SK-N-SH (cell line): Measurements from ENCODE around the gene TM9SF1. TPM values are rescaled to one million over a fixed set of nuclear protein-coding genes. Genes with fewer than 3 reads are reported as not detected.

Experiments used
- CTCF ChIA-PET: fragments of 300-600, 350-600 bp; formaldehyde crosslinking; extraction: SDS; loops from one replicate; lab custom pipeline; 2021; lab: Yijun Ruan, JAX
- POLR2A ChIA-PET: fragments of 350-600 bp; sonication (Branson Sonifier 250); formaldehyde crosslinking; extraction: SDS; loops from one replicate; lab custom pipeline; 2020; ENCODE audit warnings: antibody characterized with exemption, inconsistent platforms; lab: Yijun Ruan, JAX
- DNase-seq: peaks from one replicate; pipeline ENCODE4 v3.0.0; 2012
- H2AFZ ChIP-seq: fragments of 200-600 bp; sonication (generic); 2 replicates; pipeline ENCODE4 v1.8.1; 2016; ENCODE audit warnings: antibody characterized with exemption, mild to moderate bottlenecking, low read depth
- H3F3A ChIP-seq: fragments of 200-600 bp; sonication (generic); replicated peaks from 2 replicates; pipeline ENCODE3; 2016; ENCODE audit warnings: antibody characterized with exemption, mild to moderate bottlenecking; ENCODE audit not compliant: insufficient read depth
- H3K27ac ChIP-seq, 2 experiments: fragments of 200-500 bp in 1 of 2; fragments of 200-600 bp in 1 of 2; sonication (Bioruptor generic) in 1 of 2; sonication (generic), shearing (Covaris generic) in 1 of 2; 2 replicates each; pipeline versions ENCODE4 v1.5.1 to v1.6.1; 2014 to 2016; ENCODE audit warnings: low read depth in 2 of 2, inconsistent platforms in 1 of 2, low read length in 1 of 2, mild to moderate bottlenecking in 1 of 2, mixed read lengths in 1 of 2
- H3K27me3 ChIP-seq: fragments of 200-600 bp; sonication (generic), shearing (Covaris generic); 2 replicates; pipeline ENCODE4 v1.6.1; 2016; ENCODE audit warnings: mixed run types; ENCODE audit not compliant: insufficient read depth
- H3K36me3 ChIP-seq, 2 experiments: fragments of 200-500 bp in 1 of 2; fragments of 200-600 bp in 1 of 2; sonication (Bioruptor generic) in 1 of 2; sonication (generic) in 1 of 2; replicated peaks in 1 of 2; 2 replicates each; pipeline versions ENCODE3 to v1.5.1; 2014 to 2016; ENCODE audit warnings: low read length in 1 of 2, mild to moderate bottlenecking in 1 of 2; ENCODE audit not compliant: insufficient read depth in 2 of 2, control insufficient read depth in 1 of 2
- H3K4me1 ChIP-seq, 2 experiments: fragments of 200-500 bp in 1 of 2; fragments of 200-600 bp in 1 of 2; sonication (Bioruptor generic) in 1 of 2; sonication (generic), shearing (Covaris generic) in 1 of 2; 2 replicates each; pipeline versions ENCODE4 v1.5.1 to v1.6.1; 2014 to 2016; ENCODE audit warnings: low read depth in 1 of 2, low read length in 1 of 2, mixed run types in 1 of 2; ENCODE audit not compliant: insufficient read depth in 2 of 2, control insufficient read depth in 1 of 2
- H3K4me2 ChIP-seq: fragments of 200-600 bp; sonication (generic), shearing (Covaris generic); 2 replicates; pipeline ENCODE4 v1.6.1; 2017; ENCODE audit warnings: mixed run types
- H3K4me3 ChIP-seq, 2 experiments: fragments of 200-500 bp in 1 of 2; fragments of 200-600 bp in 1 of 2; sonication (Bioruptor generic) in 1 of 2; sonication (generic), shearing (Covaris generic) in 1 of 2; 2 replicates each; pipeline versions ENCODE4 v1.5.1 to v1.8.1; 2014 to 2016; ENCODE audit warnings: low read depth in 2 of 2, inconsistent platforms in 1 of 2, low read length in 1 of 2, mild to moderate bottlenecking in 1 of 2, mixed read lengths in 1 of 2, moderate library complexity in 1 of 2
- H3K79me2 ChIP-seq: fragments of 200-600 bp; sonication (generic); 2 replicates; pipeline ENCODE4 v1.8.1; 2017; ENCODE audit warnings: mild to moderate bottlenecking; ENCODE audit not compliant: insufficient read depth
- H3K9ac ChIP-seq: fragments of 200-600 bp; sonication (generic); 2 replicates; pipeline ENCODE4 v1.6.1; 2017; ENCODE audit warnings: mixed run types
- H3K9me2 ChIP-seq: fragments of 200-600 bp; sonication (generic); 2 replicates; pipeline ENCODE4 v1.6.1; 2017; ENCODE audit warnings: mixed run types
- H3K9me3 ChIP-seq: fragments of 200-600 bp; sonication (generic); 2 replicates; pipeline ENCODE4 v1.6.1; 2017; ENCODE audit warnings: mixed run types, mild to moderate bottlenecking, moderate library complexity
- H4K20me1 ChIP-seq: fragments of 200-600 bp; sonication (generic); 2 replicates; pipeline ENCODE4 v1.6.1; 2017; ENCODE audit warnings: mild to moderate bottlenecking, mixed run types; ENCODE audit not compliant: insufficient read depth
- CTCF ChIP-seq: fragments of 200-600 bp; sonication (generic); IDR thresholded peaks from 2 replicates; pipeline ENCODE4 v1.6.1; 2017; ENCODE audit warnings: antibody characterized with exemption, mild to moderate bottlenecking, moderate library complexity
- ELF1 ChIP-seq: IDR thresholded peaks from 2 replicates; pipeline ENCODE4 v1.4.0; 2012
- FOXM1 ChIP-seq: IDR thresholded peaks from 2 replicates; pipeline ENCODE4 v1.4.0; 2012; ENCODE audit warnings: low read depth, mild to moderate bottlenecking
- IRF3 ChIP-seq: fragments of 150-350 bp; IDR thresholded peaks from 2 replicates; pipeline ENCODE4 v1.6.1; 2016; ENCODE audit warnings: mild to moderate bottlenecking, low read depth, low read length
- PBX3 ChIP-seq: IDR thresholded peaks from 2 replicates; pipeline ENCODE4; 2012
- RCOR1 ChIP-seq: fragments of 150-350 bp; IDR thresholded peaks from 2 replicates; pipeline ENCODE4 v1.6.1; 2017; ENCODE audit warnings: antibody characterized with exemption, low read length
- REST ChIP-seq: IDR thresholded peaks from 2 replicates; pipeline ENCODE4 v1.6.1; 2012; ENCODE audit warnings: mild to moderate bottlenecking, low read depth, low read length, moderate library complexity
- TCF12 ChIP-seq: IDR thresholded peaks from 2 replicates; pipeline ENCODE4 v1.4.0; 2012
- YY1 ChIP-seq: IDR thresholded peaks from 2 replicates; pipeline ENCODE4 v1.4.0; 2012; ENCODE audit warnings: low read depth, mild to moderate bottlenecking
- WGBS: methylation state at CpG from one replicate; pipeline ENCODE4 v1.1.6; 2017; ENCODE audit warnings: low lambda C conversion rate; 5-methylcytosine and 5-hydroxymethylcytosine counted together
- polyA plus RNA-seq, 3 experiments: library from polyadenylated mRNA; depleted of rRNA; stranded (reverse); fragments of >200 nt; gene quantifications; 2 replicates each; pipeline ENCODE4 v1.2.3, GENCODE V29; 2012

TM9SF1 gene
- polyA plus RNA-seq, 1 of the 3 experiments (the other 2 are of a cell fraction): 48.7 TPM

- H3K9me2 ChIP-seq: no peaks in the 10 kb centered on the region
- H3K27ac ChIP-seq: peak overlapping the region; percentile 96
- no peaks in the 10 kb centered on the region for H3K9me3 ChIP-seq
- WGBS: 2% methylated on average over 38 of the region's 39 CpGs
- no peaks in the 10 kb centered on the region for H3K27me3 ChIP-seq
- H3K4me3 ChIP-seq: peak overlapping the region; percentile 68 to 94
- H2AFZ ChIP-seq: peak overlapping the region; percentile 80; the same call in 1 of the 2 replicates
- DNase-seq: peak; percentile 96
- H4K20me1 ChIP-seq: no peaks in the 10 kb centered on the region
- H3F3A ChIP-seq: peaks cover 19% of the 10 kb centered on the region
- CTCF ChIA-PET: interaction anchor here (0.7 to 12.0 kb wide), 31 partner anchors 9 to 195 kb away, joined by 3 to 191 read pairs (median 7); partner anchors contain the start of genes CHMP4A, CIDEB, DHRS1 and GMPR2
- peaks cover 33% of the 10 kb centered on the region for H3K79me2 ChIP-seq
- H3K4me1 ChIP-seq: peaks cover 26% of the 10 kb centered on the region in 2 experiments; a peak in 2 of 4 replicates
- peak overlapping the region; percentile 95 for H3K4me2 ChIP-seq
- POLR2A ChIA-PET: interaction anchor here (0.6 to 2.5 kb wide), 16 partner anchors 9 to 1235 kb away, joined by 3 to 27 read pairs (median 6); partner anchors contain the start of genes CHMP4A, CIDEB, DHRS1 and GMPR2
- peak overlapping the region; percentile 92 for H3K9ac ChIP-seq
- TF ChIP-seq CTCF (peak; percentile 40), FOXM1 (no peak), PBX3 (no peak), IRF3 (no peak), RCOR1 (0 out of 2 replicates have a peak, but pooled peaks have one; percentile 4), YY1 (no peak), REST (no peak), ELF1 (no peak), TCF12 (no peak)
- TF ChIP-seq, all 33 proteins: peak for 2
- peaks cover 33 to 39% of the 10 kb centered on the region in 2 experiments for H3K36me3 ChIP-seq
Measured at GRCh38 chr14:24241829-24242443, 46.7 kb upstream of the TM9SF1 start.
